ENCODE results near the gene NDC80.
"Not testable (repeated sequence)": the region's sequence is repeated elsewhere in the genome, so short reads cannot be mapped to it uniquely, and the experiment has no call there.

NDC80 gene

DNA sequence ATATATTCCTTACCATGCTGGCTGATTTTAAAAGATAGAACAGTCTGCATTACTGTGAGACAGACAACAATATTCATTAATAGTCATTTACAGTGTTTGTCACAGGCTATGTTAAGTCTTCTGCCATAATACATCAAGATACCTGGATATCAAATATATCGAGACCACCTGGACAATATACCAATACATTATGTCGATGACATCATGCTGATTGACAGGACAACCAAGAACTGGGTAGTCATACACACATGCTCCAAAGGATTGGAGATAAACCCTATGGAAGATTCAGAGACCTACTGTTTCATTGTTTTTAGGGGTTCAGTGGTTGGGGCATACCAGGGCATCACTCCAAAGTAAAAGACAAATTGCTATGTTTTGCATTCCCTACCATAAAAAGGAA lies 57.6 kb downstream of the NDC80 start:
- no peak for DNase-seq

GRCh38 chr18:2635586-2635985 lies 64.2 kb downstream of the NDC80 start:
- DNase-seq = no peak

DNA sequence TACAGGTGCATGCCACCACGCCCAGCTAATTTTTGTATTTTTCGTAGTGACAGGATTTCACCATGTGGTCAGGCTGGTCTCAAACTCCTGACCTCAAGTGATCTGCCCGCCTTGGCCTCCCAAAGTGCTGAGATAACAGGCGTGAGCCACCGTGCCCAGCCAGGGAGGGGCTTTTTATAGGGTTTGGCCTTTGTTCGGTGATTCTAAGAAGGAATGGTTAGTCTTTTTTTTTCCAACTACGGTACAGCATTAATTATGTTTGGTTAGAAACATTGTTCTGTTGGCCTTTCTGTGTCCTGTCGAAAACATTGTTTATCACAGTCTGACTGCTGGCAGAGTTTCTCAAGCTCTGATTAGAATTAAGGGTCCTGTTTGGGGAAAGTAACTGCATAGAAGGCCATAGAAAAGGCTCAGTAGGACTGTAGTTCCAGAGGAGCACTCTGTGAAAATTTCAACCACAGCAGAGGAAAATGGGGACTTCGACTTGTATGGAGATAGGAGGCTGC lies 64.8 kb downstream of the NDC80 start:
- no peak for DNase-seq

DNA sequence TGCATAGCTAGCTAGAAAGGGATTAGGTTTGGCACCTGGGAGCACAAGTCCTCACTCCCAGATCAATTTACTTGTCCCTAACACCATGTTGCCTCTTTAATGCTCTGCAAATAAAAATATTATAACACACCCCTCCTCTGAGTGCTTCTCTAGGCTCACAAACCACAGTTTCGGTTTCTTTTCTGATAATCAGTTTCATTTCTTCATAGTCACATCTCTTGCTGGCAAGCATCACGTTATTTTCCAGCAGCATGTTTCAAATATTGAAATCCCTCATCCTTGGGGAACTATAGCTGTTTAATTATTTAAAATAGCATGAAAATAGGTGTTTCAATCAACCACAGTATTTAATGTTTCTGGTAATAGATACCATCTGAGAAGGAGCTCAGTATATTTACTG lies 70.3 kb downstream of the NDC80 start:
- DNase-seq = peak in 1 of 5 donors; percentile 83

DNA sequence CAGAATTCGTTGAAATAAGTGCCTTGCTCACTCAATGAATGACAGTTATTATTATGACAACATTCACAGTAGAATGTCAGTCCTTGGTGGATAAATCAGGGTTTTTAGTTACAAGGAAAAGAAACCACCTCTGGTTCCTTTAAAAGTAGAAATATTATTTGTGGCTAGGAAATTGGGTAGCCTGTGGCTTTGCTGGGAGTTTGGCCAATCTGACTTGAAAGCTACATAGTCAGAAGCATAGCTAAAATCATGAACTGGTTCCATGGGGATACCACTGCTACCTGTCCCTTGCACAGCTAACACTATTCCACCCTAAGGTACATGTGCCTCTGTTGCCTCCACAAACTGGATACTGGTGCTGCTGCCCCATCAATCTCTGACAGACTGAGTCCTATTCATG lies 71.4 kb downstream of the NDC80 start:
- no peak for DNase-seq

DNA sequence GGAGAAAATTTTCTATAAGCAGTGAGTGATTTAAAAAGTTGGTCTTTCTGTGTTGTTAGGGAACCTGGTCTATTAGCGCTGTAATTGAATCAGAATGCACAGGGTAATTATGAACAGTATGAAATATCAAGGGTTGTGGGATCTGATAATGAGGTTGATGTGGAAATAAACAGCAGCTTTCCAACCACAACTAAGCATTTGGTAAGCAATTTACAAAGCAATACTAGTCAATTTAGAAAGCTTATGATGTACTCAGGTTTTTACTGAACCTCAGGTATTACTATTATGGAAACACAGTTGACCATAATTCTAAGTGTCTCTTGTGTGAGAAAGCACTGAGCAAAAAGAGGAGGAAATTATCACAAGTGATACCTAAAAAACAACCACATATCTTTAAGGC lies 73.2 kb downstream of the NDC80 start:
- DNase-seq = peak in 1 of 5 donors; percentile 45

DNA sequence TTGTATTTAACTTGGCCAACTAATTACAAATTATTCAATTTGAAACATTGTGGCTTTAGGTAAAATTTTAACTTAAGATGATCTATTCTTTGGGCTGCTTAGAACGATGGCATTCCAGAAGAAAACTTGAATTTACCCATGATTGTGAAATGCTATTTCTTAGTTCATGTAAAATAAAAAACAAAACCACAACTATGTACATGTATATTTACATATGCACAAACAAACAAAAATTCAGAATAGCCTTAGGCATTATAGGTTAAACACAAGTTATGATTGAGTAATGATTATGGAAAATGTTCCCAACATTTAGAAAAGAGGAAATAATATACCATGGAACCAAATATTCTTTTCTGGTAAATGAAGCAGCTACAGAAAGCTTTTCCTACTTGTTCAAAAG lies 80.6 kb downstream of the NDC80 start:
- no peak for DNase-seq

DNA sequence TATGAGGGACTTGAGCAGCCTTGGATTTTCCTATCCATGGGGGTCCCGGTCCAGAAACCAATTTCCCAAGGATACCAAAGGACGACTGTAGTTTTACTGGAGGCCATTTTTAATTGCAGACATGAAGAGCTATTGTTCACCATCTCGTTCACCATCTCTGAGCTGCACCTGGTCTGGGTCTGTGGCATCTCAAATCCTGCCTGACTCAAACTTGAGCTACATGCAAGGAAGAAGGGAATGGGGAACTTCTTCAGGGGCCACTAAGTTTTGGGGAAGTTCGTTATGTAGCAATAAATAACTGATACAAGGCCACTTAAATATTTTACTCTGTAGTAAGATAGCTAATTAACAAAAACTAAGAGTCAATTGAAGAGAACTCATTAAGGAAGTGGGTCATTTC lies 82.1 kb downstream of the NDC80 start:
- DNase-seq = no peak

- DNase-seq = no peak
Measured at GRCh38 chr18:2654169-2654927, 83.0 kb downstream of the NDC80 start.

DNA sequence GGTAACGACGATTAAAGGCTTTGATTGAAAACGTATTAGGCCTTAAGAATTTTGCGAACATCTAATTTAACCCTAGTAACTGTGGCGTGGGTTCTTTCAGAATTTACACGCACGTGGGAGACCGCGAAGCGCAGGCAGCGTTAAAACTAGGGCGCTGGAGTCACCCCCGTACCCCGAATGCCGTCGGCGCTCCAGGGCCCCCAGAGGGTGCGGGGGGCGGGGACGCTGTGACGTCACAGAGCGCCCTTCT lies 83.5 kb downstream of the NDC80 start:
- peak in 4 of 5 donors; percentile 61 to 79 (median 76) for DNase-seq

DNA sequence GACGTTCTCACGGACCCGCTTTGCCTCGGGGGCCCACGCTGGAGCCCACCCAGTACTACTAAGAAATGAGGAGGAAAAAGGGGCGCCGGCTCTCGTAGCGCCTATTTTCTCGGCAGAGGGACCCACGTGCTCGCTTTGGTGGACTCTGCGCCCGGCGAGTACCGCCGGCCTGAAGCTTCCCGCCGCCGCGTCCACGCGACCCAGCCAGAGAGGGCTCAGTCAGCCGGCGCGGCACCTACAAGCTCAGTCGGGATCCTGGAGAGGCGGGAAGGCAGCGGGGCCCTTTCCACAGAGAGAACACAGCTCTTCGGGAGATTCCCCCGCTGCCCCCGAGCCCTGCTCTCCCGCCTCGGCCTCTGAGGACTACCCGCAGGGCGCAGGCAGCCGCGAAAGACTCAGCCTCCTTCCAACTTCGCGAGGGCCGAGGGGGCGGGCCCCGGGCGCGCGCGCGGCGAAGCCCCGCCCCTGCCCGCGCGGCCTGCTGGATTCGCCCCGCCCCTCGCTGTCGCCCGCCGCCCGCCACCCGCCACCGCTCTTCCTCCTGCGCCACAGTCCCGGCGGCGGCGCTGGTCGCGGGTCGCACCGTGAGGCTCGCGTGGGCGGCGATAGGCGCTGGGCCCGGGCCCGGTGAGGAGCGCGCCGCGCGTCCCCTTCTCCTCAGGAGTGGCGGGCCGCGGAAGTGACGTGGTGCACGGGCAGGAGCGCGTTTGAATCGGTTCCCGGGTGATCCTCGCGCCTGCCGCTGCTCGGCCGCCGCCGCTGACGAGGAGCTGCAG lies 84.0 kb downstream of the NDC80 start, which contains the start of gene SMCHD1:
SMCHD1 (plus strand) TSS at position 549 of the 776 bp plus-strand sequence. CDS start 350 bp downstream, outside the sequence.
- peak; percentile 81 to 90 (median 86) for DNase-seq

GRCh38 chr18:2655954-2656236 lies 84.5 kb downstream of the NDC80 start:
- DNase-seq = no peak

GRCh38 chr18:2656237-2656980 lies 85.1 kb downstream of the NDC80 start:
- DNase-seq = peak; percentile 27 to 47 (median 39)

- DNase-seq = peak in 1 of 5 donors; percentile 34
Measured at GRCh38 chr18:2656981-2657512, 85.7 kb downstream of the NDC80 start.

DNA sequence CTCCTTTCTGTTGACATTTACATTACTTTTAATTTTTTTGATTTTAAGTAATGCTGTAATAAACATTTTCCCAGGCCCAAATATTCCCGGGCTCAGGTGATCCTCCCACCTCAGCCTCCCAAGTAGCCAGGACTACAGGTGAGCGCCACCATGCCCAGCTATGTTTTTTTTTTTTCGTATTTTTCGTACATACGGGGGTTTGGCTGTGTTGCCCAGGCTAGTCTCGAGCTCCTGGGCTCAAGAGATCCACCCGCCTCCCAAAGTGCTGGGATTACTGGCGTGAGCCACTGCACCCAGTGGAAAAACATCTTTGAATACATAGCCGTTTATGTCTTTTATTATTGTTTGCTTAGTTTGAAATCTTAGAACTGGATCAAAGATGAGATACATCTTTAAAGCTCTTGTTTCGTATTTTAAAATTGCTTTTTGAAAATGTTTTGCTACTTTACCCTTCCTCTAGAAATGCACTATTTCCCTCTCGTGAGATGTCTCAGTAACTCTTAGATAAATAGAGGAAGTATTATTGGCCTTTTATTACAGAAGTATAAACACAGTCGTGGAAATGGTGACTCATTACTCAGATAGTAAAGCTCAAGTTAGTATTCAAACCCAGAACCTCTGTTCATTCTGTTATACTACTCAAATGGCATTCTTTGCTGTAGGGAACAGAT lies 86.6 kb downstream of the NDC80 start:
- DNase-seq = peak in 1 of 5 donors; percentile 44

DNA sequence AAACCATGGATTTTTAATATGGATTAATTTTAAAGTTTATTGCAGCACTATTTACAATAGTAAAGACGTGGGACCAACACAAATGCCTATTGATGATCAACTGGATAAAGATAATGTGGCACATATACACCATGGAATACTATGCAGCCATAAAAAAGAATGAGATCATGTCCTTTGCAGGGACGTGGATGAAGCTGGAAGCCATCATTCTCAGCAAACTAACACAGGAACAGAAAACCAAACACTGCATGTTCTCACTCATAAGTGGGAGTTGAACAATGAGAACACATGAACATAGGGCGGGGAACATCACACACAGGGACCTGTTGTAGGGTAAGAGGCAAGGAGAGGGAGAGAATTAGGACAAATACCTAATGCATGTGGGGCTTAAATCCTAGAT lies 89.5 kb downstream of the NDC80 start:
- DNase-seq = not testable (repeated sequence)

DNA sequence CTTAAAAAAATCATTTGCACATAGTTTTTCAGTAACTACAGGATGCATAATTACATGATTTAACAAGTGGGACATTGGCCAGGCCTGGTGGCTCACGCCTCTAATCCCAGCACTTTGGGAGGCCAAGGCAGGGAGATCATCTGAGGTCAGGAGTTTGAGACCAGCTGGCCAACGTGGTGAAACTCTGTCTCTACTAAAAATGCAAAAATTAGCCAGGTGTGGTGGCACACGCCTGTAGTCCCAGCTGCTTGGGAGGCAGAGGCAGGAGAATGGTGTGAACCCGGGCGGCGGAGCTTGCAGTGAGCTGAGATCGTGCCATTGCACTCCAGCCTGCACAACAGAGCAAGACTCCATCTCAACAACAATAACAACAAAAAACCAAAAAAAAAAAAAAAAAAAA lies 90.9 kb downstream of the NDC80 start:
- not testable (repeated sequence) for DNase-seq

- DNase-seq = no peak
Measured at GRCh38 chr18:2662990-2663389, 91.6 kb downstream of the NDC80 start.

Data from T-helper 1 cell (primary cell).